ENCODE results near the gene VIT.

DNA sequence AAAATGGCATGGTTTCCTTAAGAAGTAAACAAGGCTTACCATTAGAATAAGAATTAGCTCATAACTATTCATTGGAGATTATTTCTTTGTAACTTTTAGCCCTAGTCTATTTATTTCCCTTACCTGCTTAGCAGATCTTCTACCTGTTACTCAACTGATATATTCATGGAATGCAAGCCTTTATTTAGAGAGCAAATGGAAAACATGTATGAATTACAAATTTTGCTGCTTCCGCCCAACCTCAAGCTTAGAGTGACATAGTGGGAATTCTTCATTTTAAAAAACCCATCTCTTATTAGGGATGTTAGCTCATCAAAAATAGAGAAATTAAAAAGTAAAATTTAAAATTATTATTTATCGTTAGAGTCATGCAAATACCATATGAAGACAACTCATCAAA is 158.9 kb downstream of the VIT start:
- TF ChIP-seq, protein P1, sequence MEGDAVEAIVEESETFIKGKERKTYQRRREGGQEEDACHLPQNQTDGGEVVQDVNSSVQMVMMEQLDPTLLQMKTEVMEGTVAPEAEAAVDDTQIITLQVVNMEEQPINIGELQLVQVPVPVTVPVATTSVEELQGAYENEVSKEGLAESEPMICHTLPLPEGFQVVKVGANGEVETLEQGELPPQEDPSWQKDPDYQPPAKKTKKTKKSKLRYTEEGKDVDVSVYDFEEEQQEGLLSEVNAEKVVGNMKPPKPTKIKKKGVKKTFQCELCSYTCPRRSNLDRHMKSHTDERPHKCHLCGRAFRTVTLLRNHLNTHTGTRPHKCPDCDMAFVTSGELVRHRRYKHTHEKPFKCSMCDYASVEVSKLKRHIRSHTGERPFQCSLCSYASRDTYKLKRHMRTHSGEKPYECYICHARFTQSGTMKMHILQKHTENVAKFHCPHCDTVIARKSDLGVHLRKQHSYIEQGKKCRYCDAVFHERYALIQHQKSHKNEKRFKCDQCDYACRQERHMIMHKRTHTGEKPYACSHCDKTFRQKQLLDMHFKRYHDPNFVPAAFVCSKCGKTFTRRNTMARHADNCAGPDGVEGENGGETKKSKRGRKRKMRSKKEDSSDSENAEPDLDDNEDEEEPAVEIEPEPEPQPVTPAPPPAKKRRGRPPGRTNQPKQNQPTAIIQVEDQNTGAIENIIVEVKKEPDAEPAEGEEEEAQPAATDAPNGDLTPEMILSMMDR (IDR thresholded peaks at IDR 0.05): no peak
- TF ChIP-seq POLR2A (IDR thresholded peaks at IDR 0.05) (no peak), POLR2AphosphoS5 (IDR thresholded peaks at IDR 0.05) (no peak), EP300 (IDR thresholded peaks at IDR 0.05; ENCODE audit: low read depth) (no peak)
